PC-3 (cell line): ENCODE measurements around the gene SDK1. TPM values are rescaled to one million over a fixed set of nuclear protein-coding genes. Genes with fewer than 3 reads are reported as not detected.
"Not testable (repeated sequence)": the region's sequence is repeated elsewhere in the genome, so short reads cannot be mapped to it uniquely, and the experiment has no call there.

ENCODE experiments used
- ATAC-seq: fragments of 200-7000 bp; cut with Tn5 transposase; 2 replicates; pipeline ENCODE4 v1.9.1; 2020; ENCODE audit warnings: mild to moderate bottlenecking, moderate library complexity
- BruUV-seq: library from RNA; stranded (reverse); fragments of 400-500 nt; replicated peaks from 2 replicates; lab custom pipeline; 2021; lab: Mats Ljungman, UMichigan
- CTCF ChIA-PET: fragments of 300-600 bp; sonication (Branson Sonifier 250); formaldehyde crosslinking; loops from one replicate; lab custom pipeline; 2022; ENCODE audit warnings: antibody characterized with exemption; lab: Charles Lee
- POLR2A ChIA-PET: fragments of 300-600 bp; sonication (Branson Sonifier 250); formaldehyde crosslinking; loops from one replicate; lab custom pipeline; 2022; ENCODE audit warnings: antibody characterized with exemption; ENCODE audit not compliant: unreplicated experiment; lab: Charles Lee
- DNase-seq: peaks from one replicate; pipeline ENCODE4 v3.0.0-alpha.2; 2015
- H2AFZ ChIP-seq: fragments of 300-600 bp; sonication (generic); 2 replicates; pipeline ENCODE4 v1.6.0; 2016; ENCODE audit warnings: antibody characterized with exemption, low read length
- H3F3A ChIP-seq: fragments of 300-600 bp; sonication (generic); one replicate; pipeline ENCODE4 v1.6.0; 2017; ENCODE audit warnings: antibody characterized with exemption, low read length, control low read depth, mild to moderate bottlenecking; ENCODE audit not compliant: unreplicated experiment
- H3K27ac ChIP-seq: fragments of 300-600 bp; sonication (generic); 2 replicates; pipeline ENCODE4 v1.5.1; 2016; ENCODE audit warnings: mild to moderate bottlenecking, low read length
- H3K27me3 ChIP-seq: fragments of 300-600 bp; sonication (generic); 2 replicates; pipeline ENCODE4 v1.6.1; 2016; ENCODE audit warnings: low read length, mixed read lengths
- H3K36me3 ChIP-seq: fragments of 300-600 bp; sonication (generic); 2 replicates; pipeline ENCODE4 v1.6.1; 2016; ENCODE audit warnings: low read depth, mixed run types, low read length, mixed read lengths
- H3K4me1 ChIP-seq: fragments of 300-600 bp; sonication (generic); 2 replicates; pipeline ENCODE4 v1.5.1; 2016; ENCODE audit warnings: low read length; ENCODE audit not compliant: insufficient read depth
- H3K4me2 ChIP-seq: fragments of 300-600 bp; sonication (generic); 2 replicates; pipeline ENCODE4 v1.6.0; 2016; ENCODE audit warnings: low read length
- H3K4me3 ChIP-seq: fragments of 300-600 bp; sonication (generic); 2 replicates; pipeline ENCODE4 v1.5.1; 2016; ENCODE audit warnings: mild to moderate bottlenecking, low read length, mixed read lengths
- H3K79me2 ChIP-seq: fragments of 300-600 bp; sonication (generic); 2 replicates; pipeline ENCODE4 v1.6.1; 2017; ENCODE audit warnings: low read length, mixed read lengths
- H3K9ac ChIP-seq: fragments of 300-600 bp; sonication (generic); 2 replicates; pipeline ENCODE4 v1.6.0; 2016; ENCODE audit warnings: mild to moderate bottlenecking, low read length
- H3K9me2 ChIP-seq: fragments of 300-600 bp; sonication (generic); replicated peaks from 2 replicates; pipeline ENCODE4 v1.6.1; 2016; ENCODE audit warnings: mixed run types, low read length, mixed read lengths
- H3K9me3 ChIP-seq: fragments of 300-600 bp; sonication (generic); 2 replicates; pipeline ENCODE4 v1.6.1; 2016; ENCODE audit warnings: low read length, mixed read lengths
- H4K20me1 ChIP-seq: fragments of 300-600 bp; sonication (generic); 2 replicates; pipeline ENCODE4 v1.6.1; 2016; ENCODE audit warnings: low read length, mixed read lengths
- CTCF ChIP-seq: fragments of 300-600 bp; sonication (generic); conservative IDR thresholded peaks from 2 replicates; pipeline ENCODE4 v1.5.1; 2017; ENCODE audit warnings: antibody characterized with exemption, low read depth, mild to moderate bottlenecking, low read length
- EZH2 ChIP-seq: fragments of 300-600 bp; sonication (generic); IDR thresholded peaks from one replicate; pipeline ENCODE4 v1.6.1; 2017; ENCODE audit warnings: antibody characterized with exemption, mild to moderate bottlenecking, low read length; ENCODE audit not compliant: unreplicated experiment
- EZH2phosphoT487 ChIP-seq: fragments of 300-600 bp; sonication (generic); IDR thresholded peaks from 2 replicates; pipeline ENCODE4 v1.6.1; 2018; ENCODE audit warnings: mild to moderate bottlenecking, antibody characterized with exemption, low read length, borderline replicate concordance
- intact Hi-C: fragments of 100-400 bp; cut with micrococcal nuclease; formaldehyde crosslinking; loops from 2 replicates; pipeline ENCODE4 v1.9.0; 2023
- total RNA-seq: library from RNA; depleted of rRNA; stranded (reverse); fragments of >200 nt; gene quantifications from 2 replicates; pipeline ENCODE4 v1.2.3, GENCODE V29; 2014

SDK1 gene
- total RNA-seq, 1 experiment from 2014 or later = 2.8 TPM

DNA sequence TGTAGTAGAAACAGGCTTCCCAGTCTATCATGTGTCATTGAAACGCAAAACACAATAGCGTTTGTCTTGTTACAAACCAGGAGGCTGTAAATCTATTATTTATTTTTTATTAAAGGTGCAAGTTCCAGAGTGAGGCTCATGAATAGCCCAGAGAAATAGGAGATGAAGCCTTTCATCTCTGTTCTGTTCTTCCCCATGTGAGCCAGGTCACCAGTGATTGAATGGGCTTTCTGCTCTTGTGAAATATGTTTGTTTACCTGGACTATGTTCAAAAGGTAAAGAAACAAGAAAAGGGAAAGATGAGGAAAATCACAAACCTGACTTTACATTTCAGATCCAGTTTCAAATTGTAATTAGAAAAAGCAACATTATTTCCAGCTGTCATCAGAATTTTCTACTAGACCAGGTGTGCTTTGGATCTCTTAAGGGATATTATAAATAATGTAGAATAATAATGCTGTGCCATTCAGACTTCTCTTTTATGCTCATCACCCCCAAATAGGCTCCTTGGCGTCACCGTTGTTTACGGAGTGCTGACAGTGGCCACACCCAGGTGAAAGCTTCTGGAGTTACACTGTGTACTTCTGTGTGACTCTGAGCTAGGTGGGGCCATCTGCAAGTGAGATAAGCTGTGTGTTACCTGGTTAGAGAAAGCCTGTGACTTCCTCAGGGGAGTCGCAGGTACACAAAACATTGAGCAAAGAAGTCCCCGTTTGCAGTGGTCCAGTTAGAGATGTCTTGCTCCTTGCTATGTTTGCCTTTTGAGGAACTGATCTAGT, 274.9 kb downstream of the SDK1 start:
- Histone ChIP-seq H4K20me1 (no peaks in the 10 kb centered on the region), H3K9me2 (no peaks in the 10 kb centered on the region), H3K9ac (no peak overlapping the region), H2AFZ (no peak overlapping the region), H3K27me3 (no peaks in the 10 kb centered on the region), H3K27ac (no peak overlapping the region), H3K36me3 (no peaks in the 10 kb centered on the region), H3K4me3 (no peak overlapping the region), H3K4me2 (no peak overlapping the region), H3K9me3 (no peaks in the 10 kb centered on the region), H3F3A (no peaks in the 10 kb centered on the region), H3K79me2 (no peaks in the 10 kb centered on the region), H3K4me1 (no peaks in the 10 kb centered on the region)
- ChIA-PET CTCF (no interaction called here), POLR2A (no interaction called here)
- intact Hi-C loops = no loop called here
- BruUV-seq = no TSS peak
- no peak for DNase-seq
- no peak for ATAC-seq
- TF ChIP-seq CTCF (no peak), EZH2phosphoT487 (no peak), EZH2 (no peak)

DNA sequence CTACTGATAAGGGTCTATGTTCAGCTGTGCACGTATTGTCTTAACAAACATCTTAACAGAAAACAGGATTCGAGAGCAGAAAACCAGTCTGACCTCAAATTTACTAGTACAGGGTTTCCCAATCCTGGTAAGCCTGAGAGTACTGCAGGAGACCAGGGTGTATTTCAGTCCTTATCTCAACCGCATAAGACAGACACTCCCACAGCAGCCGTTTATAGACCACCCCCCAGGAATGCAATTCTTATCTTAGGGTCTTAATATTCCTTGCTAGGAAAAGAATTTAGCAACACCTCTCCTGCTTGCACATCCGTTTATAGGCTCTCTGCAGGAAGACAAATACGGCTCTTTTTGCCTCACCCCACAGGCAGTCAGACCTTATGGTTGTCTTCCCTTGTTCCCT, 277.3 kb downstream of the SDK1 start:
- Histone ChIP-seq H3K36me3 (no peaks in the 10 kb centered on the region), H4K20me1 (no peaks in the 10 kb centered on the region), H3K4me1 (no peaks in the 10 kb centered on the region), H3K4me2 (no peak overlapping the region), H3K9me2 (no peaks in the 10 kb centered on the region), H3K4me3 (no peak overlapping the region), H3K79me2 (no peaks in the 10 kb centered on the region), H3K27me3 (no peaks in the 10 kb centered on the region), H3F3A (no peaks in the 10 kb centered on the region), H2AFZ (no peak overlapping the region), H3K9me3 (no peaks in the 10 kb centered on the region), H3K9ac (no peak overlapping the region), H3K27ac (no peak overlapping the region)
- TF ChIP-seq CTCF (no peak), EZH2 (no peak), EZH2phosphoT487 (no peak)
- ATAC-seq = no peak
- ChIA-PET CTCF (no interaction called here), POLR2A (no interaction called here)
- DNase-seq = no peak
- intact Hi-C loops = no loop called here
- no TSS peak for BruUV-seq

- Histone ChIP-seq H2AFZ (no peak overlapping the region), H3K4me3 (no peak overlapping the region), H3K27me3 (no peaks in the 10 kb centered on the region), H3K9ac (no peak overlapping the region), H3K9me3 (no peaks in the 10 kb centered on the region), H3K4me1 (no peaks in the 10 kb centered on the region), H3K79me2 (no peaks in the 10 kb centered on the region), H3K27ac (no peak overlapping the region), H3K4me2 (no peak overlapping the region), H3K9me2 (no peaks in the 10 kb centered on the region), H4K20me1 (no peaks in the 10 kb centered on the region), H3K36me3 (no peaks in the 10 kb centered on the region), H3F3A (no peaks in the 10 kb centered on the region)
- TF ChIP-seq EZH2phosphoT487 (no peak), CTCF (no peak), EZH2 (no peak)
- intact Hi-C loops = no loop called here
- peak; percentile 38 for DNase-seq
- no TSS peak for BruUV-seq
- ChIA-PET POLR2A (no interaction called here), CTCF (no interaction called here)
- ATAC-seq = peak; percentile 64
Observed at GRCh38 chr7:3579638-3580219, 278.7 kb downstream of the SDK1 start.

DNA sequence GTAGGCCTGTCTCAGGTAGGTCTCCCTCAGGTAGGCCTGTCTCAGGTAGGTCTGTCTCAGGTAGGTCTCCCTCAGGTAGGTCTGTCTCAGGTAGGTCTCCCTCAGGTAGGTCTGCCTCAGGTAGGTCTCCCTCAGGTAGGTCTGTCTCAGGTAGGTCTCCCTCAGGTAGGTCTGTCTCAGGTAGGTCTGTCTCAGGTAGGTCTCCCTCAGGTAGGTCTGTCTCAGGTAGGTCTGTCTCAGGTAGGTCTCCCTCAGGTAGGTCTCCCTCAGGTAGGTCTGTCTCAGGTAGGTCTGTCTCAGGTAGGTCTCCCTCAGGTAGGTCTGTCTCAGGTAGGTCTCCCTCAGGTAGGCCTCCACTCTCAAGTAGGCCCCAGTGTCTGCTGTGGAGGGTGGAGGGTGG, 281.1 kb downstream of the SDK1 start:
- H3K4me2 ChIP-seq, H2AFZ ChIP-seq, H3K4me3 ChIP-seq, CTCF ChIA-PET, H3K79me2 ChIP-seq, H3K27me3 ChIP-seq, H3K9me3 ChIP-seq, DNase-seq, H3K4me1 ChIP-seq, H3K9me2 ChIP-seq, H3K36me3 ChIP-seq, ATAC-seq, H3K27ac ChIP-seq, H3K9ac ChIP-seq, H3F3A ChIP-seq, H4K20me1 ChIP-seq, intact Hi-C loops, POLR2A ChIA-PET, BruUV-seq: not testable (repeated sequence)
